HUES6 (cell line): ENCODE measurements around the gene RHBDL2.
"Not testable (repeated sequence)": the region's sequence is repeated elsewhere in the genome, so short reads cannot be mapped to it uniquely, and the experiment has no call there.

Experiments
- H3K27ac ChIP-seq: 2 replicates; pipeline ENCODE4 v1.7.0; 2013; ENCODE audit warnings: low read depth, mild to moderate bottlenecking, low read length, inconsistent platforms
- H3K27me3 ChIP-seq: 2 replicates; pipeline ENCODE4 v1.6.1; 2013; ENCODE audit warnings: low read length; ENCODE audit not compliant: control insufficient read depth, insufficient read depth
- H3K36me3 ChIP-seq: 2 replicates; pipeline ENCODE4 v1.6.1; 2013; ENCODE audit warnings: low read length; ENCODE audit not compliant: control insufficient read depth, insufficient read depth
- H3K4me1 ChIP-seq: 2 replicates; pipeline ENCODE4 v1.6.1; 2013; ENCODE audit warnings: low read length; ENCODE audit not compliant: control insufficient read depth, insufficient read depth
- H3K4me3 ChIP-seq: 2 replicates; pipeline ENCODE4 v1.5.1; 2013; ENCODE audit warnings: low read depth, low read length
- H3K9ac ChIP-seq: one replicate; pipeline ENCODE4 v1.6.1; 2013; ENCODE audit warnings: mild to moderate bottlenecking, low read length
- H3K9me3 ChIP-seq: 2 replicates; pipeline ENCODE4 v1.6.1; 2013; ENCODE audit warnings: low read depth, low read length; ENCODE audit not compliant: control insufficient read depth, insufficient read depth

Gene RHBDL2

DNA sequence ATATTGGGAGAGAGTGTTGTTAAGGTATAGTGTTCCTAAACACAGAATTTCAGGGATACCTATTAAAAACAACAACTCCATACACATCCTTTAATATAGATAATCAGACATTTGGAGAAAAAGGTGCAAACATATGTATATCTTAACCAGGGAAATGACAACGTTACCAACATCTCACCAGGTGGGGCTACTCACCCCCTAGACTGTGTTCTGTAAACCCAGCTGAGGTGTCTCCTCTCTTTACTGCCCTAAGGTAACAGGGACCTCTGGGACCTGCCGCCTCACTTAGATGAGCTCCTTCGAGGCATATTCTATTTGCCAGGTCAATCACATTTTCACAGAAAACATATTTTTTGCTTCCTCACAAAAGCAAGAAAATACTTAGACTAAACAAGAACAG is 95.4 kb downstream of the RHBDL2 start:
- Histone ChIP-seq H3K9ac (no peak overlapping the region), H3K9me3 (no peaks in the 10 kb centered on the region), H3K36me3 (peaks cover 56% of the 10 kb centered on the region)

DNA sequence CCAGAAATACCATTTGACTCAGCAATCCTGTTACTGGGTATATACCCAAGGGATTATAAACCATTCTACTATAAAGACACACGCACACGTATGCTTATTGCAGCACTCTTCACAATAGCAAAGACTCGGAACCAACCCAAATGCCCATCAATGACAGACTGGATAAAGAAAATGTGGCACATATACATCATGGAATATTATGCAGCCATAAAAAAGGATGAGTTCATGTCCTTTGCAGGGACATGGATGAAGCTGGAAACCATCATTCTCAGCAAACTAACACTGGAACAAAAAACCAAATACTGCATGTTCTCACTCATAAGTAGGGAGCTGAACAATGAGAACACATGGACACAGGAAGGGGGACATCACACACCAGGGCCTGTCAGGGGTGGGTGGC is 96.5 kb downstream of the RHBDL2 start:
- peaks cover 49% of the 10 kb centered on the region for H3K36me3 ChIP-seq
- not testable (repeated sequence) for H3K4me1 ChIP-seq, H3K27me3 ChIP-seq, H3K9ac ChIP-seq, H3K9me3 ChIP-seq, H3K4me3 ChIP-seq, H3K27ac ChIP-seq

More for the DNA sequence above, 95.4 kb downstream of the RHBDL2 start:
- no peaks in the 10 kb centered on the region for H3K27me3 ChIP-seq
- no peaks in the 10 kb centered on the region for H3K4me1 ChIP-seq
- no peak overlapping the region for H3K4me3 ChIP-seq
- H3K27ac ChIP-seq, result no peak overlapping the region

DNA sequence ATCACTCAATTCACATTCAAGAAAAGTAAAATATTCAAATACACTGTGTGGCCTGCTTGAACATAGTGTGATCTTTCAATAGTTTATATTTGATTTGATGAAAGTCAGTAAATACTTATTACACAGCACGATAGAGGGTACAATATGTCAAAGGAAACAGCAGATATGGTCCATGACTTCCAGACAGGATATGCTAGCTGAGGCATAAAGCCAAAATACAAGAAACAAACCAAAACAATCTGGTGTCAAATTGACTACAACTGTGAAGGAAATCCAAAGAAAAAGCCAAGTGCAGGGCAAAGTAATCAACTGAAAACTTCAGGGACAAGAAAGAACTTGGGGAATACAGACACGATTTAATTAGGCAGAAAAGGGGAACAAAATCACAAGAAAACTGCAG is 101.3 kb downstream of the RHBDL2 start:
- no peak overlapping the region for H3K9ac ChIP-seq
- peaks cover 33% of the 10 kb centered on the region for H3K36me3 ChIP-seq

DNA sequence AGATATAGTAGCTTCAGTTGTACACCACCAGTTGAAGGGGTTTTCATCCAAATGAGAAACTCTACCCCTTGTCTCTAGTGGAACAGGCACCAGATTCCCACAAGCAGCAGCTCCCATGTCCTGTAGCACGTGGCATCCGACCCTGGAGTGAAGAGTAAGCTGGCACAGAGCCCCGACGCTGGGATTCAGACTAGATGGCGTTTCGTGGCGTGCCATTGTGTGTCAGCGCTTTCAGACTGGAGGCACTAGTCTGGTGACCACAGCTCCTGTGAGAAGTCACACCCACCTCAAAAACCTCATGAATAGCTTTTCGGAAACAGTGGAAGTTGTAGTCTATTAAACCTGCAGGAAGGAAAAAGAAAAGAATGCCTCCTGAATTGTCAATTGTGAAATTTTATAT is 102.3 kb downstream of the RHBDL2 start:
- Histone ChIP-seq H3K36me3 (peaks cover 32% of the 10 kb centered on the region), H3K4me3 (no peak overlapping the region), H3K4me1 (peaks cover 9% of the 10 kb centered on the region)

More for the DNA sequence above, 101.3 kb downstream of the RHBDL2 start:
- Histone ChIP-seq H3K27me3 (no peaks in the 10 kb centered on the region), H3K4me3 (no peak overlapping the region), H3K4me1 (peaks cover 9% of the 10 kb centered on the region), H3K9me3 (no peaks in the 10 kb centered on the region), H3K27ac (no peak overlapping the region)

DNA sequence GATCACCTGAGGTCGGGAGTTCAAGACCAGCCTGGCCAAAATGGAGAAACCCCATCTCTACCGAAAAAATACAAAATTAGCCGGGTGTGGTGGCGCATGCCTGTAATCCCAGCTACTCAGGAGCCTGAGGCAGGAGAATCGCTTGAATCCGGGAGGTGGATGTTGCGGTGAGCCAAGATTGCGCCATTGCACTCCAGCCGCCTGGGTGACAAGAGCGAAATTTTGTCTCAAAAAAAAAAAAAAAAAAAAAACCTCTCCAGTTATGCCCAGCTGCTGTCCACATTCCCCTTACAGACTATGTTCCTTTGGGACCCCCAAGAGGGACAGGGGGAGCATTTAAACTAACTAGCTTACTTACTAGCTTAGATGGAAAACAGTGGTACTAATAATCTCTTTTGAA is 105.3 kb downstream of the RHBDL2 start:
- H3K9ac ChIP-seq, H3K27me3 ChIP-seq, H3K4me1 ChIP-seq, H3K27ac ChIP-seq, H3K4me3 ChIP-seq, H3K9me3 ChIP-seq: not testable (repeated sequence)
- peaks cover 20% of the 10 kb centered on the region for H3K36me3 ChIP-seq

More for the DNA sequence above, 102.3 kb downstream of the RHBDL2 start:
- Histone ChIP-seq H3K9me3 (no peaks in the 10 kb centered on the region), H3K27ac (no peak overlapping the region), H3K9ac (no peak overlapping the region), H3K27me3 (no peaks in the 10 kb centered on the region)
